SHP77 (cell line): ENCODE data around the gene TNFSF11.

Source experiments
- DNase-seq, 2 experiments: peaks; one replicate each; lab custom pipeline; 2025; lab: John Stamatoyannopoulos, UW

Gene TNFSF11

GRCh38 chr13:42612021-42612765, 38.2 kb downstream of the TNFSF11 start:
- DNase-seq, result no peak

GRCh38 chr13:42614436-42615035, 40.6 kb downstream of the TNFSF11 start:
- no peak for DNase-seq

GRCh38 chr13:42615691-42616090, 41.7 kb downstream of the TNFSF11 start:
- DNase-seq, result no peak

GRCh38 chr13:42617221-42617620, 43.3 kb downstream of the TNFSF11 start:
- DNase-seq, result no peak

GRCh38 chr13:42623916-42624315, 50.0 kb downstream of the TNFSF11 start:
- no peak for DNase-seq

GRCh38 chr13:42625611-42626010, 51.7 kb downstream of the TNFSF11 start:
- no peak for DNase-seq

GRCh38 chr13:42626176-42626860, 52.4 kb downstream of the TNFSF11 start:
- no peak for DNase-seq

- no peak for DNase-seq
Observed at GRCh38 chr13:42628666-42629065, 54.7 kb downstream of the TNFSF11 start.

GRCh38 chr13:42631181-42631580, 57.2 kb downstream of the TNFSF11 start:
- DNase-seq, result no peak

- no peak for DNase-seq
Observed at GRCh38 chr13:42633495-42633894, 59.5 kb downstream of the TNFSF11 start.

- no peak for DNase-seq
Observed at GRCh38 chr13:42638101-42638500, 64.1 kb downstream of the TNFSF11 start.

- DNase-seq, result no peak
Observed at GRCh38 chr13:42638886-42639285, 64.9 kb downstream of the TNFSF11 start.

GRCh38 chr13:42643076-42643475, 69.1 kb downstream of the TNFSF11 start:
- DNase-seq, result no peak

- no peak for DNase-seq
Observed at GRCh38 chr13:42644841-42645240, 70.9 kb downstream of the TNFSF11 start.

- DNase-seq, result no peak
Observed at GRCh38 chr13:42645717-42646116, 71.8 kb downstream of the TNFSF11 start.

- DNase-seq, result no peak
Observed at GRCh38 chr13:42649141-42649540, 75.2 kb downstream of the TNFSF11 start.

GRCh38 chr13:42649831-42650230, 75.9 kb downstream of the TNFSF11 start:
- DNase-seq, result no peak

GRCh38 chr13:42650506-42650905, 76.6 kb downstream of the TNFSF11 start:
- no peak for DNase-seq

GRCh38 chr13:42651936-42652641, 78.1 kb downstream of the TNFSF11 start:
- no peak for DNase-seq

- no peak for DNase-seq
Observed at GRCh38 chr13:42652642-42653415, 78.9 kb downstream of the TNFSF11 start.

GRCh38 chr13:42653679-42654078, 79.7 kb downstream of the TNFSF11 start:
- no peak for DNase-seq

- DNase-seq, result no peak
Observed at GRCh38 chr13:42654212-42654611, 80.3 kb downstream of the TNFSF11 start.
